ENCODE data around the gene VGF. TPM values are rescaled to one million over a fixed set of nuclear protein-coding genes. Genes with fewer than 3 reads are reported as not detected.

Gene VGF
- total and polyA plus RNA-seq, 2 experiments from 2014 or later, result 3.0 to 4.4 TPM

DNA sequence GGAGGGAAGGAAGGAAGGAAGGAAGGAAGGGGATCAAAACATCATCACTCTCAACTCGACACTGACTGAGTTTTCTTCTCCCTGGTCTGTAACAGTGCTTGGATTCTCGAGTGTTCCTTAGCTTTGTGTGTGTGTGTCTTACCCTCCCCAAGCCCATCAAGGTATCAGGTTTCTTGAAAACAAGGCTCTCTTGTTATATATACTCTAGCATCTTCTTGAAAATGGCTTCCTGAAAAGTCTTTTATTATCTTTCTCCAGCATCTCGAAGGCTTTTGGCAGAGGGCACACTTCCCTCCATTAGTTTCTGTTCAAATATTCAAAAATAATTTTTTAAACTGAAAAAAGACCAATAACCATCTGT, 25.1 kb downstream of the VGF start:
- DNase-seq (ENCODE audit: low spot score) (peak; percentile 47), ATAC-seq (peak; percentile 14; the same call in 1 of the 3 replicates)
- no peaks in the 10 kb centered on the region; the same call in 1 of the 2 replicates for H3F3A ChIP-seq (replicated peaks; ENCODE audit: low read depth)
- no peak overlapping the region for H2AFZ ChIP-seq
- H3K4me3 Mint-ChIP-seq, result no peak overlapping the region
- H3K4me1 ChIP-seq (ENCODE audit: insufficient read depth), result peaks cover 11% of the 10 kb centered on the region
- H3K36me3 ChIP-seq (ENCODE audit: insufficient read depth), result no peaks in the 10 kb centered on the region
- H3K27ac ChIP-seq (ENCODE audit: low read depth), result no peak overlapping the region
- H3K79me2 ChIP-seq (replicated peaks; ENCODE audit: insufficient read depth), result no peaks in the 10 kb centered on the region
- TF ChIP-seq EZH2 (IDR thresholded peaks at IDR 0.05; ENCODE audit: low read depth, unreplicated experiment) (no peak), EZH2phosphoT487 (IDR thresholded peaks at IDR 0.05; ENCODE audit: unreplicated experiment) (no peak), ZNF331 (CRISPR knock-in tag; IDR thresholded peaks at IDR 0.05; ENCODE audit: low read depth) (no peak), ZNF114 (CRISPR knock-in tag; IDR thresholded peaks at IDR 0.05) (no peak), NANOG (IDR thresholded peaks at IDR 0.05; ENCODE audit: borderline replicate concordance) (no peak), STAT1 (IDR thresholded peaks at IDR 0.05; ENCODE audit: unreplicated experiment) (no peak), POLR2AphosphoS5 (IDR thresholded peaks at IDR 0.05; ENCODE audit: low read depth) (no peak)
- TF ChIP-seq, protein P1, sequence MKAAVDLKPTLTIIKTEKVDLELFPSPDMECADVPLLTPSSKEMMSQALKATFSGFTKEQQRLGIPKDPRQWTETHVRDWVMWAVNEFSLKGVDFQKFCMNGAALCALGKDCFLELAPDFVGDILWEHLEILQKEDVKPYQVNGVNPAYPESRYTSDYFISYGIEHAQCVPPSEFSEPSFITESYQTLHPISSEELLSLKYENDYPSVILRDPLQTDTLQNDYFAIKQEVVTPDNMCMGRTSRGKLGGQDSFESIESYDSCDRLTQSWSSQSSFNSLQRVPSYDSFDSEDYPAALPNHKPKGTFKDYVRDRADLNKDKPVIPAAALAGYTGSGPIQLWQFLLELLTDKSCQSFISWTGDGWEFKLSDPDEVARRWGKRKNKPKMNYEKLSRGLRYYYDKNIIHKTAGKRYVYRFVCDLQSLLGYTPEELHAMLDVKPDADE (IDR thresholded peaks at IDR 0.05), result no peak
- TF ChIP-seq, protein P2, sequence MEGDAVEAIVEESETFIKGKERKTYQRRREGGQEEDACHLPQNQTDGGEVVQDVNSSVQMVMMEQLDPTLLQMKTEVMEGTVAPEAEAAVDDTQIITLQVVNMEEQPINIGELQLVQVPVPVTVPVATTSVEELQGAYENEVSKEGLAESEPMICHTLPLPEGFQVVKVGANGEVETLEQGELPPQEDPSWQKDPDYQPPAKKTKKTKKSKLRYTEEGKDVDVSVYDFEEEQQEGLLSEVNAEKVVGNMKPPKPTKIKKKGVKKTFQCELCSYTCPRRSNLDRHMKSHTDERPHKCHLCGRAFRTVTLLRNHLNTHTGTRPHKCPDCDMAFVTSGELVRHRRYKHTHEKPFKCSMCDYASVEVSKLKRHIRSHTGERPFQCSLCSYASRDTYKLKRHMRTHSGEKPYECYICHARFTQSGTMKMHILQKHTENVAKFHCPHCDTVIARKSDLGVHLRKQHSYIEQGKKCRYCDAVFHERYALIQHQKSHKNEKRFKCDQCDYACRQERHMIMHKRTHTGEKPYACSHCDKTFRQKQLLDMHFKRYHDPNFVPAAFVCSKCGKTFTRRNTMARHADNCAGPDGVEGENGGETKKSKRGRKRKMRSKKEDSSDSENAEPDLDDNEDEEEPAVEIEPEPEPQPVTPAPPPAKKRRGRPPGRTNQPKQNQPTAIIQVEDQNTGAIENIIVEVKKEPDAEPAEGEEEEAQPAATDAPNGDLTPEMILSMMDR (conservative IDR thresholded peaks at IDR 0.05; ENCODE audit: low read depth in 2 of 2), result no peak
- no peaks in the 10 kb centered on the region for H3K9me2 ChIP-seq (ENCODE audit: insufficient read depth)
- no peaks in the 10 kb centered on the region for H3K36me3 Mint-ChIP-seq (ENCODE audit: low read depth)
- no peak overlapping the region for H3K27ac Mint-ChIP-seq
- H3K27me3 Mint-ChIP-seq (ENCODE audit: insufficient read depth, low read depth, poor library complexity), result peaks cover 14% of the 10 kb centered on the region
- H3K27me3 ChIP-seq (ENCODE audit: insufficient read depth), result no peaks in the 10 kb centered on the region
- no peak overlapping the region for H3K4me2 ChIP-seq
- no peaks in the 10 kb centered on the region for H4K20me1 ChIP-seq (replicated peaks; ENCODE audit: insufficient read depth)
- no peaks in the 10 kb centered on the region for H3K9me3 Mint-ChIP-seq
- H3K4me3 ChIP-seq, result no peak overlapping the region
- peaks cover 13% of the 10 kb centered on the region for H3K4me1 Mint-ChIP-seq

DNA sequence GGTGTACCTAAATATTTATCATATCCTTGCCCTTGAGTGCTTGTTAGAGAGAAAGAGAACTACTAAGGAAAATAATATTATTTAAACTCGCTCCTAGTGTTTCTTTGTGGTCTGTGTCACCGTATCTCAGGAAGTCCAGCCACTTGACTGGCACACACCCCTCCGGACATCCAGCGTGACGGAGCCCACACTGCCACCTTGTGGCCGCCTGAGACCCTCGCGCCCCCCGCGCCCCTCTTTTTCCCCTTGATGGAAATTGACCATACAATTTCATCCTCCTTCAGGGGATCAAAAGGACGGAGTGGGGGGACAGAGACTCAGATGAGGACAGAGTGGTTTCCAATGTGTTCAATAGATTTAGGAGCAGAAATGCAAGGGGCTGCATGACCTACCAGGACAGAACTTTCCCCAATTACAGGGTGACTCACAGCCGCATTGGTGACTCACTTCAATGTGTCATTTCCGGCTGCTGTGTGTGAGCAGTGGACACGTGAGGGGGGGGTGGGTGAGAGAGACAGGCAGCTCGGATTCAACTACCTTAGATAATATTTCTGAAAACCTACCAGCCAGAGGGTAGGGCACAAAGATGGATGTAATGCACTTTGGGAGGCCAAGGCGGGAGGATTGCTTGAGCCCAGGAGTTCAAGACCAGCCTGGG, 27.0 kb downstream of the VGF start:
- peaks cover 26% of the 10 kb centered on the region for H3K4me1 ChIP-seq (ENCODE audit: insufficient read depth)
- no peaks in the 10 kb centered on the region for H3K9me2 ChIP-seq (ENCODE audit: insufficient read depth)
- 0 out of 2 replicates have a peak overlapping the region, but pooled peaks have one; percentile 70 for H3K4me2 ChIP-seq
- Mint-ChIP-seq H3K9me3 (no peaks in the 10 kb centered on the region; the same call in 2 of the 3 replicates), H3K36me3 (ENCODE audit: low read depth) (no peaks in the 10 kb centered on the region), H3K4me3 (no peak overlapping the region; the same call in 2 of the 3 replicates), H3K4me1 (peaks cover 32% of the 10 kb centered on the region), H3K27ac (peak overlapping the region; percentile 92), H3K27me3 (ENCODE audit: insufficient read depth, low read depth, poor library complexity) (peaks cover 18% of the 10 kb centered on the region)
- H3K27me3 ChIP-seq (ENCODE audit: insufficient read depth), result no peaks in the 10 kb centered on the region
- no peaks in the 10 kb centered on the region for H3K79me2 ChIP-seq (replicated peaks; ENCODE audit: insufficient read depth)
- TF ChIP-seq CREB1 (CRISPR knock-in tag; IDR thresholded peaks at IDR 0.05; ENCODE audit: low read depth), result peak; percentile 61; the same call in 1 of the 2 replicates
- TF ChIP-seq, protein P1 (IDR thresholded peaks at IDR 0.05), result no peak
- TF ChIP-seq, protein P3, sequence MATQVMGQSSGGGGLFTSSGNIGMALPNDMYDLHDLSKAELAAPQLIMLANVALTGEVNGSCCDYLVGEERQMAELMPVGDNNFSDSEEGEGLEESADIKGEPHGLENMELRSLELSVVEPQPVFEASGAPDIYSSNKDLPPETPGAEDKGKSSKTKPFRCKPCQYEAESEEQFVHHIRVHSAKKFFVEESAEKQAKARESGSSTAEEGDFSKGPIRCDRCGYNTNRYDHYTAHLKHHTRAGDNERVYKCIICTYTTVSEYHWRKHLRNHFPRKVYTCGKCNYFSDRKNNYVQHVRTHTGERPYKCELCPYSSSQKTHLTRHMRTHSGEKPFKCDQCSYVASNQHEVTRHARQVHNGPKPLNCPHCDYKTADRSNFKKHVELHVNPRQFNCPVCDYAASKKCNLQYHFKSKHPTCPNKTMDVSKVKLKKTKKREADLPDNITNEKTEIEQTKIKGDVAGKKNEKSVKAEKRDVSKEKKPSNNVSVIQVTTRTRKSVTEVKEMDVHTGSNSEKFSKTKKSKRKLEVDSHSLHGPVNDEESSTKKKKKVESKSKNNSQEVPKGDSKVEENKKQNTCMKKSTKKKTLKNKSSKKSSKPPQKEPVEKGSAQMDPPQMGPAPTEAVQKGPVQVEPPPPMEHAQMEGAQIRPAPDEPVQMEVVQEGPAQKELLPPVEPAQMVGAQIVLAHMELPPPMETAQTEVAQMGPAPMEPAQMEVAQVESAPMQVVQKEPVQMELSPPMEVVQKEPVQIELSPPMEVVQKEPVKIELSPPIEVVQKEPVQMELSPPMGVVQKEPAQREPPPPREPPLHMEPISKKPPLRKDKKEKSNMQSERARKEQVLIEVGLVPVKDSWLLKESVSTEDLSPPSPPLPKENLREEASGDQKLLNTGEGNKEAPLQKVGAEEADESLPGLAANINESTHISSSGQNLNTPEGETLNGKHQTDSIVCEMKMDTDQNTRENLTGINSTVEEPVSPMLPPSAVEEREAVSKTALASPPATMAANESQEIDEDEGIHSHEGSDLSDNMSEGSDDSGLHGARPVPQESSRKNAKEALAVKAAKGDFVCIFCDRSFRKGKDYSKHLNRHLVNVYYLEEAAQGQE (IDR thresholded peaks at IDR 0.05; ENCODE audit: unreplicated experiment), result no peak
- TF ChIP-seq EZH2phosphoT487 (IDR thresholded peaks at IDR 0.05; ENCODE audit: unreplicated experiment), result no peak
- no peak for TF ChIP-seq ZNF114 (CRISPR knock-in tag; IDR thresholded peaks at IDR 0.05)
- TF ChIP-seq STAT1 (IDR thresholded peaks at IDR 0.05; ENCODE audit: unreplicated experiment), result no peak
- TF ChIP-seq, protein P2 (conservative IDR thresholded peaks at IDR 0.05; ENCODE audit: low read depth in 2 of 2), result peak; percentile 76 to 79
- no peak for TF ChIP-seq EZH2 (IDR thresholded peaks at IDR 0.05; ENCODE audit: low read depth, unreplicated experiment)
- H2AFZ ChIP-seq, result 0 out of 2 replicates have a peak overlapping the region, but pooled peaks have one; percentile 64
- H3F3A ChIP-seq (replicated peaks; ENCODE audit: low read depth), result no peaks in the 10 kb centered on the region; the same call in 1 of the 2 replicates
- H3K36me3 ChIP-seq (ENCODE audit: insufficient read depth), result no peaks in the 10 kb centered on the region
- ATAC-seq (peak; percentile 84), DNase-seq (ENCODE audit: low spot score) (peak; percentile 78)
- H4K20me1 ChIP-seq (replicated peaks; ENCODE audit: insufficient read depth), result no peaks in the 10 kb centered on the region
- no peak overlapping the region for H3K4me3 ChIP-seq
- no peak overlapping the region for H3K27ac ChIP-seq (ENCODE audit: low read depth)
